ENCODE results near the gene UHRF1. TPM values are rescaled to one million over a fixed set of nuclear protein-coding genes. Genes with fewer than 3 reads are reported as not detected.
A peak's percentile ranks its signal among the peaks of the same experiment; 100 is the strongest.

The UHRF1 gene
- total and polyA plus RNA-seq, 7 donors = 0.36 to 10.5 (median 1.5) TPM

DNA sequence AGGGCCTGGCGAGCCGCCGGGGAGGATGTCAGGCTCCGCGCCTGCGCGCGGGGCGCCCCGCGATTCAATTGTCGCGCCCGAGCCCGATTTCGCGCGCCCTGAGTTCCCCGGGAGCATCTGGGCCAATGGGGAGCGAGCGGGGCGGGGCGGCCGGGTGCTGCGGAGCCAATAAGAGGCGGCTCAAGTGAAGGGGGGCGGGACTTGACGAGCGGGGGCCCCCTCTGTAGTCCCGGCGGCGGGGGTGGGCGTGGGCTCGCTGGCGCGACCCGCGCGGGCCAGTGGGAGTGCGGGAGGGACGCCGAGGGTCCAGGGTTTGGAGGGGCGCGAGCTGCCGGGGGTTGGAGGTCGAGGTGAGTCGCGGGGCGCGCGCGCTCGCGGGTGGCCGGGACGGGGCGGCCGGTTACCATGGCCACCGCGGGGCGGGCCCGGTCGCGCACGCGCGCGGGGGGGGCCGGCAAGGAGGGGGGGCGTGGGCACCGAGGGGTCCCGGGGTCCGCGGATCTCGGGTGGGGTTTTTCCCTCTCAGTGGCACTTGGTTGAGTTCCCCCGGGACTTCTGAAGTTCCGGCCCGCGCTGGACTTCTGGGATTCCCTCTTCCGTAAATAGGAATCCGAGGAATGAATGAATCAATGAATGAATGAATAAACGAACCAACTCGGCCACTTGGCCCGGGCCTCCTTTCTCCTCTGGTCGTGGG lies 744 bp downstream of the UHRF1 start:
- H3K27me3 ChIP-seq = peaks cover 6 to 21% (median 12%) of the 10 kb centered on the region in 3 donors
- 1% methylated on average over 85 of the region's 85 CpGs for WGBS, 2 donors
- no peaks in the 10 kb centered on the region for H3K9me3 ChIP-seq
- peaks cover 0 to 30% (median 28%) of the 10 kb centered on the region in 4 donors for H3K4me1 ChIP-seq
- intact Hi-C loops (cut with DNase I) = loop anchor here (1.0 kb wide), 1 partner anchor 101 kb away; no protein-coding TSS in a partner anchor
- H3K27ac ChIP-seq = no peak overlapping the region
- DNase-seq = peak; percentile 94
- H3K4me3 ChIP-seq = peak overlapping the region; percentile 49 to 72 (median 66)
- H3K36me3 ChIP-seq = no peaks in the 10 kb centered on the region
- no peak for TF ChIP-seq POLR2A (IDR thresholded peaks at IDR 0.05)
- TF ChIP-seq POLR2AphosphoS5 (IDR thresholded peaks at IDR 0.05) = no peak
- TF ChIP-seq EP300 (IDR thresholded peaks at IDR 0.05) = no peak
- TF ChIP-seq, protein P1, sequence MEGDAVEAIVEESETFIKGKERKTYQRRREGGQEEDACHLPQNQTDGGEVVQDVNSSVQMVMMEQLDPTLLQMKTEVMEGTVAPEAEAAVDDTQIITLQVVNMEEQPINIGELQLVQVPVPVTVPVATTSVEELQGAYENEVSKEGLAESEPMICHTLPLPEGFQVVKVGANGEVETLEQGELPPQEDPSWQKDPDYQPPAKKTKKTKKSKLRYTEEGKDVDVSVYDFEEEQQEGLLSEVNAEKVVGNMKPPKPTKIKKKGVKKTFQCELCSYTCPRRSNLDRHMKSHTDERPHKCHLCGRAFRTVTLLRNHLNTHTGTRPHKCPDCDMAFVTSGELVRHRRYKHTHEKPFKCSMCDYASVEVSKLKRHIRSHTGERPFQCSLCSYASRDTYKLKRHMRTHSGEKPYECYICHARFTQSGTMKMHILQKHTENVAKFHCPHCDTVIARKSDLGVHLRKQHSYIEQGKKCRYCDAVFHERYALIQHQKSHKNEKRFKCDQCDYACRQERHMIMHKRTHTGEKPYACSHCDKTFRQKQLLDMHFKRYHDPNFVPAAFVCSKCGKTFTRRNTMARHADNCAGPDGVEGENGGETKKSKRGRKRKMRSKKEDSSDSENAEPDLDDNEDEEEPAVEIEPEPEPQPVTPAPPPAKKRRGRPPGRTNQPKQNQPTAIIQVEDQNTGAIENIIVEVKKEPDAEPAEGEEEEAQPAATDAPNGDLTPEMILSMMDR (IDR thresholded peaks at IDR 0.05) = no peak

DNA sequence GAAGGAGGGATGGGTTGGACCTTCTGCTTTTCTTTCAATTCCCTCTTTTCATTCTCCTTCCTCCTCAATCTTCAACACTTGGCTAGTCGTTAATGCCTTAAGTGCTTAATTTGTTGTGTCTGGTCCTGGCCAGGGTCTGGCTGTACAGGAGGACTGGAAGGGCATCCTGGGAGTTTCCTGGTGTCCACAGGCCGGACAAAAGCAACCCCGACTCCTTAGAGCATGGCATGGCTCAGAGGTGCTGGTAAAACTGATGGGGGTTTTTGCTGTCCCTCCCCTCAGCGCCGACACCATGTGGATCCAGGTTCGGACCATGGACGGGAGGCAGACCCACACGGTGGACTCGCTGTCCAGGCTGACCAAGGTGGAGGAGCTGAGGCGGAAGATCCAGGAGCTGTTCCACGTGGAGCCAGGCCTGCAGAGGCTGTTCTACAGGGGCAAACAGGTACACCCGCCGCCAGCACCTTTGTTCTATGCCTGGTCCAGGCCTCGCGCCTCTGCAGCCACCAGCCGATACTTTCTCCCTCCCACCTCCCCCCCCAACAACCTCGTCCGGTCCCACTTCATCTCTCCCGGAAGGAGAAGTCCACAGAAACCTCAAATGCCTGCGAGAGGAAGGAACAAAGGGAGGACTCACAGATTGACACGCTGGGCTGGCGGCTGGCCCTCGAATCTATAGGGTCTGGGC lies 1.4 kb downstream of the UHRF1 start:
- no peaks in the 10 kb centered on the region for H3K9me3 ChIP-seq
- peaks cover 6 to 21% (median 12%) of the 10 kb centered on the region in 3 donors for H3K27me3 ChIP-seq
- TF ChIP-seq, protein P1 (IDR thresholded peaks at IDR 0.05) = no peak
- no peak for TF ChIP-seq EP300 (IDR thresholded peaks at IDR 0.05)
- TF ChIP-seq POLR2A (IDR thresholded peaks at IDR 0.05) = no peak
- peak overlapping the region; percentile 49 to 72 (median 66) for H3K4me3 ChIP-seq
- peaks cover 0 to 37% (median 29%) of the 10 kb centered on the region in 4 donors for H3K4me1 ChIP-seq
- DNase-seq = no peak
- H3K27ac ChIP-seq = no peak overlapping the region
- H3K36me3 ChIP-seq = no peaks in the 10 kb centered on the region
- intact Hi-C loops (cut with DNase I) = loop anchor here (1.0 kb wide), 1 partner anchor 101 kb away; no protein-coding TSS in a partner anchor
- 29 to 66% methylated on average over 23 of the region's 23 CpGs for WGBS, 2 donors

GRCh38 chr19:4911314-4911713 lies 2.0 kb downstream of the UHRF1 start:
- Histone ChIP-seq H3K4me3 (peak overlapping the region in 2 of 4 donors; percentile 15 to 72), H3K4me1 (peaks cover 0 to 38% (median 29%) of the 10 kb centered on the region in 4 donors), H3K27me3 (peaks cover 6 to 21% (median 12%) of the 10 kb centered on the region in 3 donors), H3K27ac (peak overlapping the region in 3 of 4 donors; percentile 14 to 42 (median 42)), H3K36me3 (no peaks in the 10 kb centered on the region), H3K9me3 (no peaks in the 10 kb centered on the region)
- TF ChIP-seq, protein P1 (IDR thresholded peaks at IDR 0.05) = no peak
- intact Hi-C loops (cut with DNase I) = no loop called here
- no peak for DNase-seq
- WGBS, 2 donors = 44 to 73% methylated on average over 15 of the region's 15 CpGs

DNA sequence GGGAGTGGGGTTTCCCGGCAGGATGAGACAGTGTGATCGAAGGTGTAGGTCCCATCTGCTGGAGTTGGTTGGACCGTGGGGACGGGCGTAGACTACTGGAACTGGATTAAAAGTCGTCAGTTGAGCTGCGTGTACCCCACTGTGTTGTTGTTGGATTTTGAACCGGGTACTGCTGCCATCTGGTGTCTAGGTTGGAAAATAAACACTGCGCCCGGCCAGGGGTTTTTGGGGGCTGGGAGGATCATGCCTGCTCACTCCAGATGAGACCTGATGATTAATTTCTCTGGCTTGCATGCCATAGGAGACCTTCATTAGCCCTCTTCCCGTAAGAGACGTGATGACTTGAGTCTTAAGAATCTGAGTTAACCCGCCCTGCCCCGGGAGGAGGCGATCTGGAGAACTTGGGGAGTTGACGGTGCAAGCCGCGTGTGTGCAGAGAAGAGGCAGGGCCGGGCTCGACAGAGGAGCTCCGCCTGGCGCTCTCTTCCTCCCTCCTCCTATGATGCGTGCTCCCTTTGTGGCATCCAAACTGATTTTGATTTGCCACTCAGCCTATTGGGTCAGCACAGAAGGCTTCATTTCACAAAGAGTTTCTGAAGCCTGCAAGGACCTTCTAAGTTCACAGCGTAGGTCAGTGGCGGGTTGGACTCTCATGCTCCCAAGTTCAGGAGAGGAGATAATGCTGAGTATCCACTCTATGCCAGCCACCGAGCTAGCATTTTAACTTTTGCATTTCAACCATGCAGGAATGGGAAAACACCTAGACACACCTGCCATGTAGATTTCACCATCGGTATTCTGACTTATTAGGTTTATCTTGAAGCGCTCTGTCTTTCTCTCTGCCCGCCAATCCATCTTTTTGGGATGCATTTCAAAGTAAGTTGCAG lies 2.7 kb downstream of the UHRF1 start:
- TF ChIP-seq POLR2AphosphoS5 (IDR thresholded peaks at IDR 0.05) = peak in 1 of 4 donors; percentile 27
- TF ChIP-seq, protein P1 (IDR thresholded peaks at IDR 0.05) = peak; percentile 51 to 73 (median 60)
- TF ChIP-seq POLR2A (IDR thresholded peaks at IDR 0.05) = no peak
- TF ChIP-seq EP300 (IDR thresholded peaks at IDR 0.05) = no peak
- Histone ChIP-seq H3K36me3 (no peaks in the 10 kb centered on the region), H3K27me3 (peaks cover 6 to 21% (median 12%) of the 10 kb centered on the region in 3 donors), H3K4me1 (peaks cover 0 to 38% (median 29%) of the 10 kb centered on the region in 4 donors), H3K9me3 (no peaks in the 10 kb centered on the region), H3K4me3 (peak overlapping the region in 2 of 4 donors; percentile 15 to 72), H3K27ac (peak overlapping the region in 3 of 4 donors; percentile 14 to 42 (median 42))
- intact Hi-C loops (cut with DNase I) = loop anchor here (1.0 kb wide), 2 partner anchors 40 to 119 kb away; no protein-coding TSS in a partner anchor
- 29 to 30% methylated on average over 29 of the region's 29 CpGs for WGBS, 2 donors
- DNase-seq = peak; percentile 75
